Panc1 (cell line): Measurements from ENCODE around the gene CASTOR1. TPM values are rescaled to one million over a fixed set of nuclear protein-coding genes. Genes with fewer than 3 reads are reported as not detected.

ENCODE experiments used
- ATAC-seq: fragments of 200-7000 bp; cut with Tn5 transposase; 2 replicates; pipeline ENCODE4 v1.9.1; 2020; ENCODE audit warnings: mild to moderate bottlenecking, moderate library complexity
- BruUV-seq: library from RNA; stranded (reverse); fragments of 400-500 nt; replicated peaks from 2 replicates; lab custom pipeline; 2021; lab: Mats Ljungman, UMichigan
- CTCF ChIA-PET: fragments of 300-600 bp; sonication (Branson Sonifier 250); formaldehyde crosslinking; loops from one replicate; lab custom pipeline; 2022; ENCODE audit warnings: antibody characterized with exemption; lab: Charles Lee
- POLR2A ChIA-PET: fragments of 300-600 bp; sonication (Branson Sonifier 250); formaldehyde crosslinking; loops from one replicate; lab custom pipeline; 2022; ENCODE audit warnings: antibody characterized with exemption; lab: Charles Lee
- DNase-seq: peaks from one replicate; pipeline ENCODE4 v3.0.0-alpha.2; 2010; ENCODE audit warnings: low read depth, low spot score
- H3K27ac ChIP-seq: 2 replicates; pipeline ENCODE4 v1.5.1; 2011; ENCODE audit warnings: mild to moderate bottlenecking, low read length, inconsistent platforms
- H3K27me3 ChIP-seq: fragments of 200-500 bp; sonication (Bioruptor generic); 2 replicates; pipeline ENCODE4 v1.6.0; 2014; ENCODE audit warnings: low read length, inconsistent platforms; ENCODE audit not compliant: control insufficient read depth, insufficient read depth
- H3K36me3 ChIP-seq: fragments of 200-500 bp; sonication (Bioruptor generic); 2 replicates; pipeline ENCODE4 v1.5.1; 2014; ENCODE audit warnings: inconsistent platforms, mild to moderate bottlenecking, low read length, moderate library complexity; ENCODE audit not compliant: control insufficient read depth, insufficient read depth
- H3K4me1 ChIP-seq: 2 replicates; pipeline ENCODE4 v1.5.1; 2011; ENCODE audit warnings: inconsistent platforms, mild to moderate bottlenecking, low read length, moderate library complexity; ENCODE audit not compliant: control insufficient read depth, insufficient read depth
- H3K4me3 ChIP-seq, 2 experiments: 2 replicates each; pipeline ENCODE4 v1.5.1; 2011 to 2012; ENCODE audit warnings: low read depth in 2 of 2, low read length in 2 of 2, mild to moderate bottlenecking in 2 of 2, inconsistent platforms in 1 of 2, moderate library complexity in 1 of 2
- H3K9me3 ChIP-seq: fragments of 200-500 bp; sonication (Bioruptor generic); 2 replicates; pipeline ENCODE4 v1.5.1; 2014; ENCODE audit warnings: low read depth, mild to moderate bottlenecking, inconsistent platforms, low read length, moderate library complexity; ENCODE audit not compliant: control insufficient read depth, insufficient read depth
- CTCF ChIP-seq: fragments of 450-650 bp; IDR thresholded peaks from 2 replicates; pipeline ENCODE4 v1.5.1; 2017; ENCODE audit warnings: mild to moderate bottlenecking
- POLR2AphosphoS5 ChIP-seq: IDR thresholded peaks from 2 replicates; pipeline ENCODE4 v1.6.1; 2012; ENCODE audit warnings: mild to moderate bottlenecking, low read depth, low read length, moderate library complexity
- REST ChIP-seq, 2 experiments: IDR thresholded peaks; 2 replicates each; pipeline ENCODE4 v1.6.1; 2011 to 2012; ENCODE audit warnings: low read depth in 2 of 2, control low read depth in 1 of 2, low read length in 1 of 2, mild to moderate bottlenecking in 1 of 2, moderate library complexity in 1 of 2; ENCODE audit not compliant: insufficient read depth in 1 of 2
- SIN3A ChIP-seq: IDR thresholded peaks from 2 replicates; pipeline ENCODE4 v1.6.1; 2012; ENCODE audit warnings: low read depth, mild to moderate bottlenecking, low read length, moderate library complexity, borderline replicate concordance; ENCODE audit not compliant: insufficient read depth
- TCF7L2 ChIP-seq: IDR thresholded peaks from 2 replicates; pipeline ENCODE4 v1.6.1; 2011; ENCODE audit warnings: mild to moderate bottlenecking, low read depth, low read length, inconsistent platforms
- in situ Hi-C: cut with HindIII; loops from 2 replicates; pipeline ENCODE4 v1.10.0; 2016; ENCODE audit warnings: low sequenced_read_pairs, low pct_unique_long_range_greater_than_20kb
- intact Hi-C: fragments of 100-400 bp; cut with micrococcal nuclease; formaldehyde crosslinking; loops from one replicate; pipeline ENCODE4 v1.10.0; 2022; ENCODE audit not compliant: unreplicated experiment
- total RNA-seq: library from RNA; stranded (reverse); gene quantifications from one replicate; pipeline ENCODE4 v1.2.1, GENCODE V29; 2021; ENCODE audit not compliant: unreplicated experiment

Gene CASTOR1
- total RNA-seq, 1 experiment from 2014 or later: 6.7 TPM

GRCh38 chr22:30318799-30319419 is 29.6 kb upstream of the CASTOR1 start:
- BruUV-seq: no TSS peak
- intact Hi-C loops: no loop called here
- Histone ChIP-seq H3K4me3 (no peak overlapping the region), H3K27ac (no peak overlapping the region), H3K36me3 (no peaks in the 10 kb centered on the region), H3K9me3 (no peaks in the 10 kb centered on the region), H3K27me3 (no peaks in the 10 kb centered on the region), H3K4me1 (peaks cover 13% of the 10 kb centered on the region)
- DNase-seq (no peak), ATAC-seq (no peak)
- POLR2A ChIA-PET: no interaction called here
- in situ Hi-C loops: no loop called here
- CTCF ChIA-PET: no interaction called here
- TF ChIP-seq TCF7L2: no peak
- no peak for TF ChIP-seq REST (IDR thresholded peaks at IDR 0.05; ENCODE audit: insufficient read depth in 1 of 2, low read depth in 2 of 2, low read length in 1 of 2)
- no peak for TF ChIP-seq POLR2AphosphoS5
- TF ChIP-seq SIN3A: no peak
- TF ChIP-seq CTCF: no peak

- ChIA-PET CTCF (no interaction called here), POLR2A (no interaction called here)
- H3K4me1 ChIP-seq: peaks cover 20% of the 10 kb centered on the region
- intact Hi-C loops (no loop called here), in situ Hi-C loops (no loop called here)
- H3K27ac ChIP-seq: no peak overlapping the region
- no peak overlapping the region for H3K4me3 ChIP-seq
- ATAC-seq (no peak), DNase-seq (no peak)
- no peaks in the 10 kb centered on the region for H3K27me3 ChIP-seq
- no peaks in the 10 kb centered on the region for H3K36me3 ChIP-seq
- TF ChIP-seq REST (IDR thresholded peaks at IDR 0.05; ENCODE audit: insufficient read depth in 1 of 2, low read depth in 2 of 2, low read length in 1 of 2): no peak
- no peaks in the 10 kb centered on the region for H3K9me3 ChIP-seq
- no TSS peak for BruUV-seq
Measured at GRCh38 chr22:30317778-30318177, 28.5 kb upstream of the CASTOR1 start.
